Stimulated activated CD8-positive, alpha-beta memory T cell treated with anti-CD3 and anti-CD28 coated beads, Interleukin-12 subunit alpha, Interleukin-12 subunit beta, amount 100 ng/mL, for 4 hours (primary cell): ENCODE results near the gene PRM3.
"Not testable (repeated sequence)": the region's sequence is repeated elsewhere in the genome, so short reads cannot be mapped to it uniquely, and the experiment has no call there.

ENCODE experiments used
- DNase-seq: peaks from one replicate; pipeline ENCODE4 v3.0.0-alpha.2; 2020; ENCODE audit warnings: low read depth

PRM3 gene

GRCh38 chr16:11303405-11304138 is 30.1 kb upstream of the PRM3 start:
- DNase-seq: no peak

GRCh38 chr16:11302977-11303376 is 29.5 kb upstream of the PRM3 start:
- no peak for DNase-seq

GRCh38 chr16:11301645-11302501 is 28.4 kb upstream of the PRM3 start:
- no peak for DNase-seq

- no peak for DNase-seq
Observed at GRCh38 chr16:11300560-11300892, 27.1 kb upstream of the PRM3 start.

GRCh38 chr16:11299865-11300559 is 26.6 kb upstream of the PRM3 start:
- no peak for DNase-seq

GRCh38 chr16:11298950-11299547 is 25.6 kb upstream of the PRM3 start:
- not testable (repeated sequence) for DNase-seq

- DNase-seq: no peak
Observed at GRCh38 chr16:11298143-11298900, 24.9 kb upstream of the PRM3 start.

GRCh38 chr16:11297492-11298142 is 24.2 kb upstream of the PRM3 start:
- peak; percentile 51 for DNase-seq

- DNase-seq: no peak
Observed at GRCh38 chr16:11296706-11297491, 23.5 kb upstream of the PRM3 start.

GRCh38 chr16:11296351-11296705 is 22.9 kb upstream of the PRM3 start:
- no peak for DNase-seq

- no peak for DNase-seq
Observed at GRCh38 chr16:11295672-11296071, 22.2 kb upstream of the PRM3 start.

GRCh38 chr16:11292076-11292748 is 18.8 kb upstream of the PRM3 start:
- DNase-seq: no peak

GRCh38 chr16:11291091-11291703 is 17.8 kb upstream of the PRM3 start:
- DNase-seq: no peak

GRCh38 chr16:11290102-11290893 is 16.9 kb upstream of the PRM3 start:
- no peak for DNase-seq

GRCh38 chr16:11289696-11290095 is 16.3 kb upstream of the PRM3 start:
- not testable (repeated sequence) for DNase-seq

GRCh38 chr16:11289202-11289601 is 15.8 kb upstream of the PRM3 start:
- DNase-seq: no peak

- no peak for DNase-seq
Observed at GRCh38 chr16:11285842-11286241, 12.4 kb upstream of the PRM3 start.

- DNase-seq: no peak
Observed at GRCh38 chr16:11283820-11284248, 10.4 kb upstream of the PRM3 start.
